Astrocyte of the spinal cord (primary cell): Measurements from ENCODE around the gene NTN1.
A peak's percentile ranks its signal among the peaks of the same experiment; 100 is the strongest.
"Not testable (repeated sequence)": the region's sequence is repeated elsewhere in the genome, so short reads cannot be mapped to it uniquely, and the experiment has no call there.

ENCODE experiments used
- DNase-seq: peaks from one replicate; pipeline ENCODE4 v3.0.0; 2011; ENCODE audit warnings: low read depth, low spot score
- H3K4me3 ChIP-seq: 2 replicates; pipeline ENCODE4 v1.5.1; 2011; ENCODE audit warnings: low read depth, mild to moderate bottlenecking, low read length, moderate library complexity
- CTCF ChIP-seq: IDR thresholded peaks from 2 replicates; pipeline ENCODE4 v1.5.1; 2012; ENCODE audit warnings: low read depth, mild to moderate bottlenecking, low read length, inconsistent platforms
- in situ Hi-C: cut with HindIII; loops from 2 replicates; pipeline ENCODE4 v1.10.0; 2017; ENCODE audit warnings: low sequenced_read_pairs

Gene NTN1

GRCh38 chr17:9148905-9149525 lies 127.7 kb downstream of the NTN1 start:
- DNase-seq, result no peak
- H3K4me3 ChIP-seq, result no peak overlapping the region
- TF ChIP-seq CTCF, result no peak
- in situ Hi-C loops, result no loop called here

- TF ChIP-seq CTCF, result no peak
- H3K4me3 ChIP-seq, result no peak overlapping the region
- peak; percentile 15 for DNase-seq
- in situ Hi-C loops, result no loop called here
Observed at GRCh38 chr17:9150446-9151090, 129.3 kb downstream of the NTN1 start.

- in situ Hi-C loops, result no loop called here
Observed at GRCh38 chr17:9151091-9151490, 129.8 kb downstream of the NTN1 start.

GRCh38 chr17:9151740-9152139 lies 130.4 kb downstream of the NTN1 start:
- in situ Hi-C loops, H3K4me3 ChIP-seq, DNase-seq: not testable (repeated sequence)

More at GRCh38 chr17:9151091-9151490, 129.8 kb downstream of the NTN1 start:
- no peak for TF ChIP-seq CTCF
- no peak overlapping the region for H3K4me3 ChIP-seq
- DNase-seq, result no peak

GRCh38 chr17:9158544-9159452 lies 137.5 kb downstream of the NTN1 start:
- DNase-seq, result no peak
- TF ChIP-seq CTCF, result no peak
- no peak overlapping the region for H3K4me3 ChIP-seq
- in situ Hi-C loops, result no loop called here

- DNase-seq, result no peak
- peak; percentile 11 for TF ChIP-seq CTCF
- in situ Hi-C loops, result no loop called here
- no peak overlapping the region for H3K4me3 ChIP-seq
Observed at GRCh38 chr17:9162275-9162985, 141.1 kb downstream of the NTN1 start.
